ENCODE measurements around the gene ABHD18. TPM values are rescaled to one million over a fixed set of nuclear protein-coding genes. Genes with fewer than 3 reads are reported as not detected.

Gene ABHD18
- total RNA-seq, 1 experiment from 2014 or later, result 16.3 TPM

DNA sequence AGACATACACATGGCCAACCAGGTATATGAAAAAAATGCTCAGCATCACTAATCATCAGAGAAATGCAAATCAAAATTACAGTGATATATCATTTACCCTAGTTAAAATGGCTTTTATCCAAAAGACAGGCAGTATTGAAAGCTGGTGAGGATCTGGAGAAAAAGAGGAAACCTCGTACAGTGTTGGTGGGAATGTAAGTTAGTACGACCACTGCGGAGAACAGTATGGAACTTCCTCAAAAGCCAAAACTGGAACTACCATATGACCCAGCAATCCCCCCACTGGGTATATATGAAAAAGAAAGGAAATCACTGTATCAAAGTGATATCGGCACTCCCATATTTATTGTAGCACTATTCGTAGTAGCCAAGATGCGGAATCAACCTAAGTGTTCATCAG is 23.4 kb downstream of the ABHD18 start:
- no peak overlapping the region for H3K56ac ChIP-seq (ENCODE audit: insufficient read length, low read depth, low read length)
- Mint-ChIP-seq H3K9me3 (no peaks in the 10 kb centered on the region), H3K36me3 (ENCODE audit: insufficient read depth in 1 of 3, low read depth in 3 of 3) (peaks cover 7 to 34% (median 21%) of the 10 kb centered on the region in 3 experiments; a peak in 5 of 7 replicates), H3K4me3 (no peak overlapping the region), H3K27me3 (ENCODE audit: low read depth) (no peaks in the 10 kb centered on the region), H3K4me1 (no peaks in the 10 kb centered on the region), H3K27ac (no peak overlapping the region)
- no peak overlapping the region for H3K4ac ChIP-seq (ENCODE audit: low read depth, low read length)
- no peak overlapping the region for H4K91ac ChIP-seq (ENCODE audit: insufficient read length, low read depth, low read length)
- H3T11ph ChIP-seq (ENCODE audit: low read length), result no peak overlapping the region
- H3K79me2 ChIP-seq (ENCODE audit: insufficient read depth, low read length), result no peaks in the 10 kb centered on the region
- H3K23me2 ChIP-seq (ENCODE audit: insufficient read length, low read depth, low read length, poor library complexity, severe bottlenecking), result no peaks in the 10 kb centered on the region
- H4K5ac ChIP-seq (ENCODE audit: insufficient read length, low read depth, low read length), result no peak overlapping the region
- H3K14ac ChIP-seq (ENCODE audit: insufficient read depth, low read length), result no peak overlapping the region
- DNase-seq, result no peak
- no peak overlapping the region for H2BK12ac ChIP-seq (ENCODE audit: insufficient read length, low read depth, low read length)
- no peak overlapping the region for H4K8ac ChIP-seq (replicated peaks; ENCODE audit: insufficient read length, low read depth, low read length)
- no peaks in the 10 kb centered on the region for H3K27me3 ChIP-seq (ENCODE audit: insufficient read depth, low read length)
- H2BK15ac ChIP-seq (ENCODE audit: low read depth, low read length), result no peak overlapping the region
- no peaks in the 10 kb centered on the region for H3K4me1 ChIP-seq (ENCODE audit: insufficient read depth, low read length)
- H3K9ac ChIP-seq (ENCODE audit: extremely low read depth, insufficient read length, low read length), result no peak overlapping the region
- H4K20me1 ChIP-seq (ENCODE audit: control insufficient read depth, insufficient read depth, insufficient read length), result no peaks in the 10 kb centered on the region
- H2AFZ ChIP-seq (ENCODE audit: low read length), result no peak overlapping the region
- H2BK20ac ChIP-seq (ENCODE audit: low read depth, low read length, poor library complexity, severe bottlenecking), result no peak overlapping the region
- H2BK120ac ChIP-seq (ENCODE audit: low read depth, low read length, poor library complexity, severe bottlenecking), result no peak overlapping the region
- no peak overlapping the region for H3K4me2 ChIP-seq (ENCODE audit: insufficient read depth, insufficient read length, low read length)
- H3K18ac ChIP-seq (ENCODE audit: insufficient read length, low read depth, low read length), result no peak overlapping the region
- H2AK5ac ChIP-seq (ENCODE audit: insufficient read length, low read length), result no peak overlapping the region
- no CpG with 5 or more reads among the region's 6 CpGs for WGBS (ENCODE audit: extremely low coverage, insufficient read length, low lambda C conversion rate)
- no peaks in the 10 kb centered on the region for H3K9me3 ChIP-seq (ENCODE audit: control insufficient read depth, low read depth, low read length)
- H3K23ac ChIP-seq (ENCODE audit: insufficient read length, low read depth, low read length), result no peak overlapping the region
- TF ChIP-seq, protein P1, sequence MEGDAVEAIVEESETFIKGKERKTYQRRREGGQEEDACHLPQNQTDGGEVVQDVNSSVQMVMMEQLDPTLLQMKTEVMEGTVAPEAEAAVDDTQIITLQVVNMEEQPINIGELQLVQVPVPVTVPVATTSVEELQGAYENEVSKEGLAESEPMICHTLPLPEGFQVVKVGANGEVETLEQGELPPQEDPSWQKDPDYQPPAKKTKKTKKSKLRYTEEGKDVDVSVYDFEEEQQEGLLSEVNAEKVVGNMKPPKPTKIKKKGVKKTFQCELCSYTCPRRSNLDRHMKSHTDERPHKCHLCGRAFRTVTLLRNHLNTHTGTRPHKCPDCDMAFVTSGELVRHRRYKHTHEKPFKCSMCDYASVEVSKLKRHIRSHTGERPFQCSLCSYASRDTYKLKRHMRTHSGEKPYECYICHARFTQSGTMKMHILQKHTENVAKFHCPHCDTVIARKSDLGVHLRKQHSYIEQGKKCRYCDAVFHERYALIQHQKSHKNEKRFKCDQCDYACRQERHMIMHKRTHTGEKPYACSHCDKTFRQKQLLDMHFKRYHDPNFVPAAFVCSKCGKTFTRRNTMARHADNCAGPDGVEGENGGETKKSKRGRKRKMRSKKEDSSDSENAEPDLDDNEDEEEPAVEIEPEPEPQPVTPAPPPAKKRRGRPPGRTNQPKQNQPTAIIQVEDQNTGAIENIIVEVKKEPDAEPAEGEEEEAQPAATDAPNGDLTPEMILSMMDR (conservative IDR thresholded peaks at IDR 0.05), result no peak
- no peak overlapping the region for H2BK5ac ChIP-seq (ENCODE audit: insufficient read length, low read length)
- no peak overlapping the region for H3K27ac ChIP-seq (ENCODE audit: insufficient read length, low read depth, low read length)
- H3K79me1 ChIP-seq (ENCODE audit: insufficient read depth, low read depth, low read length, poor library complexity, severe bottlenecking), result no peaks in the 10 kb centered on the region
